WTC11 (cell line): ENCODE results near the gene SYNM. TPM values are rescaled to one million over a fixed set of nuclear protein-coding genes. Genes with fewer than 3 reads are reported as not detected.

ENCODE experiments used
- ATAC-seq: fragments of 200-7000 bp; cut with Tn5 transposase; 2 replicates; pipeline ENCODE4 v1.10.0; 2021; ENCODE audit warnings: mild to moderate bottlenecking, moderate library complexity
- CTCF ChIA-PET: fragments of 300-600 bp; sonication (Branson Sonifier 250); formaldehyde crosslinking; loops from one replicate; lab custom pipeline; 2021; ENCODE audit warnings: antibody characterized with exemption; lab: Charles Lee
- POLR2A ChIA-PET: fragments of 350-600 bp; sonication (Branson Sonifier 250); formaldehyde crosslinking; loops from one replicate; lab custom pipeline; 2021; ENCODE audit warnings: antibody characterized with exemption; lab: Charles Lee
- DNase-seq: peaks from one replicate; pipeline ENCODE4 v3.0.0; 2021; ENCODE audit warnings: low spot score
- H3K27ac Mint-ChIP-seq: 2 replicates; pipeline ENCODE4 v1.8.0; 2021; ENCODE audit warnings: mixed read lengths
- H3K27me3 Mint-ChIP-seq: 2 replicates; pipeline ENCODE4 v1.8.0; 2021; ENCODE audit warnings: low read depth, mild to moderate bottlenecking, moderate library complexity, mixed read lengths
- H3K36me3 Mint-ChIP-seq: 2 replicates; pipeline ENCODE4 v1.8.0; 2021; ENCODE audit warnings: mixed read lengths
- H3K4me1 Mint-ChIP-seq: 2 replicates; pipeline ENCODE4 v1.8.0; 2022; ENCODE audit warnings: mixed read lengths
- H3K4me3 Mint-ChIP-seq: 2 replicates; pipeline ENCODE4 v1.8.0; 2021; ENCODE audit warnings: mild to moderate bottlenecking, moderate library complexity, mixed read lengths
- H3K9me3 Mint-ChIP-seq: 2 replicates; pipeline ENCODE4 v1.8.0; 2021; ENCODE audit warnings: mixed read lengths
- NFE2L1 ChIP-seq: sonication (generic); formaldehyde crosslinking; IDR thresholded peaks from 2 replicates; pipeline ENCODE4 v1.8.1; 2023; ENCODE audit warnings: missing genetic modification reagents
- RORB ChIP-seq: fragments of 250-450 bp; sonication (Bioruptor Pico); IDR thresholded peaks from 2 replicates; pipeline ENCODE4 v1.9.0; 2021; ENCODE audit warnings: mild to moderate bottlenecking
- ZNF121 ChIP-seq: sonication (generic); formaldehyde crosslinking; IDR thresholded peaks from 2 replicates; pipeline ENCODE4 v1.8.0; 2023; ENCODE audit warnings: missing genetic modification reagents
- total RNA-seq: library from RNA; stranded (reverse); gene quantifications from 3 replicates; pipeline ENCODE4 v1.2.3, GENCODE V29; 2021
- TF ChIP-seq, protein P1 (sequence below): sonication (generic); formaldehyde crosslinking; IDR thresholded peaks from 2 replicates; pipeline ENCODE4 v1.8.1; 2023; ENCODE audit warnings: mild to moderate bottlenecking, missing genetic modification reagents, moderate library complexity
- TF ChIP-seq, protein P2 (sequence below): fragments of 250-450 bp; sonication (Bioruptor Pico); IDR thresholded peaks from 2 replicates; pipeline ENCODE4 v2.1.2; 2022; ENCODE audit warnings: mild to moderate bottlenecking, moderate library complexity
- TF ChIP-seq, protein P3 (sequence below): fragments of 250-450 bp; sonication (Bioruptor Pico); IDR thresholded peaks from 2 replicates; pipeline ENCODE4 v1.9.0; 2021; ENCODE audit warnings: mild to moderate bottlenecking
- TF ChIP-seq, protein P4 (sequence below): sonication (generic); formaldehyde crosslinking; IDR thresholded peaks from 2 replicates; pipeline ENCODE4 v1.8.0; 2022; ENCODE audit warnings: mild to moderate bottlenecking, missing genetic modification reagents
- TF ChIP-seq, protein P5 (sequence below): fragments of 250-450 bp; sonication (Bioruptor Pico); IDR thresholded peaks from 2 replicates; pipeline ENCODE4 v1.9.0; 2021; ENCODE audit warnings: moderate library complexity, mild to moderate bottlenecking, inconsistent platforms, borderline replicate concordance
- TF ChIP-seq, protein P6 (sequence below): sonication (generic); formaldehyde crosslinking; IDR thresholded peaks from 2 replicates; pipeline ENCODE4 v1.8.1; 2023; ENCODE audit warnings: mild to moderate bottlenecking, moderate library complexity, missing genetic modification reagents
- TF ChIP-seq, protein P7 (sequence below): sonication (generic); formaldehyde crosslinking; IDR thresholded peaks from 2 replicates; pipeline ENCODE4 v1.8.0; 2023; ENCODE audit warnings: missing genetic modification reagents, mild to moderate bottlenecking, borderline replicate concordance

SYNM gene
- total RNA-seq, 1 experiment from 2014 or later, result 2.2 TPM

DNA sequence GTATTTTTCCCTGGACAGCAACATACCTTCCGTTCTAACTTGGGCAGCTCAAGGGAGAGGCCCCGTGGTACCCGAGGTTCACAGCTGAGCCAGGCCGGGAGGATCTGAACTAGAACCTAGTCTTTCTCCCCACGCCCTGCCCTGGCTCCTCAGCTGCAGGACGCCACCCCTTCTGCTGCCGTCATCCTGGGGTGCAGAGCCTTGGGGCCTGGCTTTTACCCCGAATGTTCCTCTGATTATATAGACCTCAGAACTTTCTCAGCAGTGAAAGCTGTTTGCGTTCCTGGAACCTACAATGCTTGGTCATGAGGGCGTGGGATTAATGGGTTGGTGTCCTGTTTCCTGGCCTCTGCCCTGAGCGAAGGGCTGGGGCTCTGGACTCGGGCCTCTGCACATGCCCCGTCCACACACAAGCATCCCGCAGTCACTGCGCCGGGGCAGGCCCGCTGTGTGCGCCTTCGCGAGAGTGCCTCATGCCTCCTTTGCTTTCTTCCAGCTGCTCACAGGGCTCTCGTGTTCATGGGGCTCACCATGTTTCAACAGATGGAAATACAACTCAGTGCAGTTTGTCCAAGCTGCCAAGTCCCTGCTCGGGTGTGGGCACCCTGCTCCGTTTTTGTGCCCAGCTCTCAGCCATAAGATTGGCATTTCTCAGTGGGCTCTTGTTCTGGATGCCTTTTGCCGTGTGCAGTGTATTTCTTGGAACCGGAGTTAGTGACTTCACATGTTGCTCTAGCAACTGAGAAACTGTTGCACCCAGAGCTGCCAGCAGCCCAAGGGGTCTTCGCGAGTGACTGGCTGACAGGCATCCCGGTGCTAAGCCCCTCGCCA, 20.4 kb downstream of the SYNM start:
- ATAC-seq (no peak), DNase-seq (no peak)
- no peaks in the 10 kb centered on the region for H3K9me3 Mint-ChIP-seq
- H3K36me3 Mint-ChIP-seq, result no peaks in the 10 kb centered on the region
- H3K4me3 Mint-ChIP-seq, result no peak overlapping the region
- CTCF ChIA-PET, result interaction anchor here (1.6 to 2.8 kb wide), 3 partner anchors 20 to 25 kb away, joined by 3 to 11 read pairs (median 10); partner anchors contain the start of gene SYNM
- H3K27me3 Mint-ChIP-seq, result no peaks in the 10 kb centered on the region
- TF ChIP-seq, protein P1, sequence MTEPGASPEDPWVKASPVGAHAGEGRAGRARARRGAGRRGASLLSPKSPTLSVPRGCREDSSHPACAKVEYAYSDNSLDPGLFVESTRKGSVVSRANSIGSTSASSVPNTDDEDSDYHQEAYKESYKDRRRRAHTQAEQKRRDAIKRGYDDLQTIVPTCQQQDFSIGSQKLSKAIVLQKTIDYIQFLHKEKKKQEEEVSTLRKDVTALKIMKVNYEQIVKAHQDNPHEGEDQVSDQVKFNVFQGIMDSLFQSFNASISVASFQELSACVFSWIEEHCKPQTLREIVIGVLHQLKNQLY, result no peak
- TF ChIP-seq ZNF121, result no peak
- TF ChIP-seq, protein P2, sequence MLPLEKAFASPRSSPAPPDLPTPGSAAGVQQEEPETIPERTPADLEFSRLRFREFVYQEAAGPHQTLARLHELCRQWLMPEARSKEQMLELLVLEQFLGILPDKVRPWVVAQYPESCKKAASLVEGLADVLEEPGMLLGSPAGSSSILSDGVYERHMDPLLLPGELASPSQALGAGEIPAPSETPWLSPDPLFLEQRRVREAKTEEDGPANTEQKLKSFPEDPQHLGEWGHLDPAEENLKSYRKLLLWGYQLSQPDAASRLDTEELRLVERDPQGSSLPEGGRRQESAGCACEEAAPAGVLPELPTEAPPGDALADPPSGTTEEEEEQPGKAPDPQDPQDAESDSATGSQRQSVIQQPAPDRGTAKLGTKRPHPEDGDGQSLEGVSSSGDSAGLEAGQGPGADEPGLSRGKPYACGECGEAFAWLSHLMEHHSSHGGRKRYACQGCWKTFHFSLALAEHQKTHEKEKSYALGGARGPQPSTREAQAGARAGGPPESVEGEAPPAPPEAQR (CRISPR knock-in tag), result no peak
- TF ChIP-seq, protein P3, sequence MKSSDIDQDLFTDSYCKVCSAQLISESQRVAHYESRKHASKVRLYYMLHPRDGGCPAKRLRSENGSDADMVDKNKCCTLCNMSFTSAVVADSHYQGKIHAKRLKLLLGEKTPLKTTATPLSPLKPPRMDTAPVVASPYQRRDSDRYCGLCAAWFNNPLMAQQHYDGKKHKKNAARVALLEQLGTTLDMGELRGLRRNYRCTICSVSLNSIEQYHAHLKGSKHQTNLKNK (CRISPR knock-in tag), result no peak
- TF ChIP-seq, protein P4, sequence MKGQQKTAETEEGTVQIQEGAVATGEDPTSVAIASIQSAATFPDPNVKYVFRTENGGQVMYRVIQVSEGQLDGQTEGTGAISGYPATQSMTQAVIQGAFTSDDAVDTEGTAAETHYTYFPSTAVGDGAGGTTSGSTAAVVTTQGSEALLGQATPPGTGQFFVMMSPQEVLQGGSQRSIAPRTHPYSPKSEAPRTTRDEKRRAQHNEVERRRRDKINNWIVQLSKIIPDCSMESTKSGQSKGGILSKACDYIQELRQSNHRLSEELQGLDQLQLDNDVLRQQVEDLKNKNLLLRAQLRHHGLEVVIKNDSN, result no peak
- POLR2A ChIA-PET, result no interaction called here
- H3K4me1 Mint-ChIP-seq, result peaks cover 21% of the 10 kb centered on the region
- H3K27ac Mint-ChIP-seq, result no peak overlapping the region

DNA sequence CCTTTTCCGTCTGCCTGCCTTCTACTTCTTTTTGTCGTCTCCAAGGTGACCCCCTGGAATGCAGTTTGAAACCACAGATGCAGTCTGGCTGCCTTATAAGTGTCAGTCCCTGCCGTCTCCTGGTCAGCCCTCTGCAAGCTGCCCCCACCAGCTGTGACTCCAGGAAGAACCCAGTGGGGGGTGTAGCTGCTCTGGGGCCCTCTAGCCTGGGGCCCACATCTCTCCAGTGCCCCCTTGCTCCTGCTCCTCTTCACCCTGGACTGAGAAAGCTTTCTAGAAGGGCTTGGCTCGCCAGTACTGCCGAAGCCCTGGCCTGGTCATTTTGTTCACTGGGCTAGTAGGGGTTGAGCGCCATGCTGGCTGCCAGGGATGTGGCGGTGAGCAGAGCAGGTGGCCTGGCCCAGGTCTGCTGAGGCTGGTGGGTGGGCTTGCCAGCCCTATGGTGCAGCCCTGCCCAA, 21.3 kb downstream of the SYNM start:
- H3K4me3 Mint-ChIP-seq, result no peak overlapping the region
- TF ChIP-seq, protein P5, sequence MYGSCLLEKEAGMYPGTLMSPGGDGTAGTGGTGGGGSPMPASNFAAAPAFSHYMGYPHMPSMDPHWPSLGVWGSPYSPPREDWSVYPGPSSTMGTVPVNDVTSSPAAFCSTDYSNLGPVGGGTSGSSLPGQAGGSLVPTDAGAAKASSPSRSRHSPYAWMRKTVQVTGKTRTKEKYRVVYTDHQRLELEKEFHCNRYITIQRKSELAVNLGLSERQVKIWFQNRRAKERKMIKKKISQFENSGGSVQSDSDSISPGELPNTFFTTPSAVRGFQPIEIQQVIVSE (CRISPR knock-in tag), result no peak
- TF ChIP-seq, protein P6, sequence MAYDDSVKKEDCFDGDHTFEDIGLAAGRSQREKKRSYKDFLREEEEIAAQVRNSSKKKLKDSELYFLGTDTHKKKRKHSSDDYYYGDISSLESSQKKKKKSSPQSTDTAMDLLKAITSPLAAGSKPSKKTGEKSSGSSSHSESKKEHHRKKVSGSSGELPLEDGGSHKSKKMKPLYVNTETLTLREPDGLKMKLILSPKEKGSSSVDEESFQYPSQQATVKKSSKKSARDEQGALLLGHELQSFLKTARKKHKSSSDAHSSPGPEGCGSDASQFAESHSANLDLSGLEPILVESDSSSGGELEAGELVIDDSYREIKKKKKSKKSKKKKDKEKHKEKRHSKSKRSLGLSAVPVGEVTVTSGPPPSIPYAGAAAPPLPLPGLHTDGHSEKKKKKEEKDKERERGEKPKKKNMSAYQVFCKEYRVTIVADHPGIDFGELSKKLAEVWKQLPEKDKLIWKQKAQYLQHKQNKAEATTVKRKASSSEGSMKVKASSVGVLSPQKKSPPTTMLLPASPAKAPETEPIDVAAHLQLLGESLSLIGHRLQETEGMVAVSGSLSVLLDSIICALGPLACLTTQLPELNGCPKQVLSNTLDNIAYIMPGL (CRISPR knock-in tag), result no peak
- TF ChIP-seq, protein P7, sequence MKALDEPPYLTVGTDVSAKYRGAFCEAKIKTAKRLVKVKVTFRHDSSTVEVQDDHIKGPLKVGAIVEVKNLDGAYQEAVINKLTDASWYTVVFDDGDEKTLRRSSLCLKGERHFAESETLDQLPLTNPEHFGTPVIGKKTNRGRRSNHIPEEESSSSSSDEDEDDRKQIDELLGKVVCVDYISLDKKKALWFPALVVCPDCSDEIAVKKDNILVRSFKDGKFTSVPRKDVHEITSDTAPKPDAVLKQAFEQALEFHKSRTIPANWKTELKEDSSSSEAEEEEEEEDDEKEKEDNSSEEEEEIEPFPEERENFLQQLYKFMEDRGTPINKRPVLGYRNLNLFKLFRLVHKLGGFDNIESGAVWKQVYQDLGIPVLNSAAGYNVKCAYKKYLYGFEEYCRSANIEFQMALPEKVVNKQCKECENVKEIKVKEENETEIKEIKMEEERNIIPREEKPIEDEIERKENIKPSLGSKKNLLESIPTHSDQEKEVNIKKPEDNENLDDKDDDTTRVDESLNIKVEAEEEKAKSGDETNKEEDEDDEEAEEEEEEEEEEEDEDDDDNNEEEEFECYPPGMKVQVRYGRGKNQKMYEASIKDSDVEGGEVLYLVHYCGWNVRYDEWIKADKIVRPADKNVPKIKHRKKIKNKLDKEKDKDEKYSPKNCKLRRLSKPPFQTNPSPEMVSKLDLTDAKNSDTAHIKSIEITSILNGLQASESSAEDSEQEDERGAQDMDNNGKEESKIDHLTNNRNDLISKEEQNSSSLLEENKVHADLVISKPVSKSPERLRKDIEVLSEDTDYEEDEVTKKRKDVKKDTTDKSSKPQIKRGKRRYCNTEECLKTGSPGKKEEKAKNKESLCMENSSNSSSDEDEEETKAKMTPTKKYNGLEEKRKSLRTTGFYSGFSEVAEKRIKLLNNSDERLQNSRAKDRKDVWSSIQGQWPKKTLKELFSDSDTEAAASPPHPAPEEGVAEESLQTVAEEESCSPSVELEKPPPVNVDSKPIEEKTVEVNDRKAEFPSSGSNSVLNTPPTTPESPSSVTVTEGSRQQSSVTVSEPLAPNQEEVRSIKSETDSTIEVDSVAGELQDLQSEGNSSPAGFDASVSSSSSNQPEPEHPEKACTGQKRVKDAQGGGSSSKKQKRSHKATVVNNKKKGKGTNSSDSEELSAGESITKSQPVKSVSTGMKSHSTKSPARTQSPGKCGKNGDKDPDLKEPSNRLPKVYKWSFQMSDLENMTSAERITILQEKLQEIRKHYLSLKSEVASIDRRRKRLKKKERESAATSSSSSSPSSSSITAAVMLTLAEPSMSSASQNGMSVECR, result no peak
- TF ChIP-seq NFE2L1, result no peak
- TF ChIP-seq RORB (CRISPR knock-in tag), result no peak
- peaks cover 14% of the 10 kb centered on the region for H3K4me1 Mint-ChIP-seq
- H3K27ac Mint-ChIP-seq, result no peak overlapping the region
- POLR2A ChIA-PET, result no interaction called here
- H3K9me3 Mint-ChIP-seq, result no peaks in the 10 kb centered on the region
- no peak for DNase-seq
- CTCF ChIA-PET, result interaction anchor here (1.6 to 2.8 kb wide), 2 partner anchors 21 to 26 kb away, joined by 3 to 11 read pairs; partner anchors contain the start of gene SYNM
- H3K27me3 Mint-ChIP-seq, result no peaks in the 10 kb centered on the region
- ATAC-seq, result no peak
- no peaks in the 10 kb centered on the region for H3K36me3 Mint-ChIP-seq
